Activated B cell treated with CpG ODN at 0.5 μM for 24 hours (primary cell): ENCODE data around the gene AMER3. TPM values are rescaled to one million over a fixed set of nuclear protein-coding genes. Genes with fewer than 3 reads are reported as not detected.
A peak's percentile ranks its signal among the peaks of the same experiment; 100 is the strongest.

Source experiments
- ATAC-seq: fragments of 200-7000 bp; cut with Tn5 transposase; one replicate; pipeline ENCODE4 v1.10.0; 2021; ENCODE audit warnings: low read depth, mild to moderate bottlenecking, moderate library complexity
- CTCF ChIA-PET: fragments of 350-600 bp; sonication (Branson Sonifier 250); formaldehyde crosslinking; loops from one replicate; lab custom pipeline; 2021; ENCODE audit warnings: antibody characterized with exemption; lab: Charles Lee
- POLR2A ChIA-PET: fragments of 350-600 bp; sonication (Branson Sonifier 250); formaldehyde crosslinking; loops from one replicate; lab custom pipeline; 2021; ENCODE audit warnings: antibody characterized with exemption; lab: Charles Lee
- DNase-seq: peaks from one replicate; pipeline ENCODE4 v3.0.0; 2022
- H3K27ac Mint-ChIP-seq: one replicate; pipeline ENCODE4 v1.8.0; 2020; ENCODE audit warnings: mixed read lengths
- H3K27me3 Mint-ChIP-seq: one replicate; pipeline ENCODE4 v1.8.0; 2021; ENCODE audit warnings: mixed read lengths
- H3K36me3 Mint-ChIP-seq: one replicate; pipeline ENCODE4 v1.8.0; 2021; ENCODE audit warnings: low read depth, mixed read lengths
- H3K4me1 Mint-ChIP-seq: one replicate; pipeline ENCODE4 v1.8.0; 2021; ENCODE audit warnings: mixed read lengths
- H3K4me3 Mint-ChIP-seq: one replicate; pipeline ENCODE4 v1.8.0; 2020; ENCODE audit warnings: mild to moderate bottlenecking, mixed read lengths
- H3K9me3 Mint-ChIP-seq: one replicate; pipeline ENCODE4 v1.8.0; 2020; ENCODE audit warnings: mixed read lengths
- CTCF ChIP-seq: fragments of 200-600 bp; IDR thresholded peaks from one replicate; pipeline ENCODE4 v1.8.0; 2022; ENCODE audit warnings: antibody characterized with exemption, mild to moderate bottlenecking
- intact Hi-C: fragments of 100-400 bp; cut with micrococcal nuclease; formaldehyde crosslinking; loops from one replicate; pipeline ENCODE4 v1.15.1; 2024
- total RNA-seq: library from RNA; stranded (reverse); gene quantifications from 2 replicates; pipeline ENCODE4 v1.2.3, GENCODE V29; 2022

The AMER3 gene
- total RNA-seq, 1 donor from 2014 or later: not detected

- intact Hi-C loops: no loop called here
- H3K36me3 Mint-ChIP-seq: no peaks in the 10 kb centered on the region
- ChIA-PET POLR2A (no interaction called here), CTCF (no interaction called here)
- DNase-seq (no peak), ATAC-seq (no peak)
- no peak for TF ChIP-seq CTCF
- H3K27me3 Mint-ChIP-seq: peaks cover 41% of the 10 kb centered on the region
- no peaks in the 10 kb centered on the region for H3K9me3 Mint-ChIP-seq
- H3K27ac Mint-ChIP-seq: no peak overlapping the region
- H3K4me3 Mint-ChIP-seq: no peak overlapping the region
- peaks cover 7% of the 10 kb centered on the region for H3K4me1 Mint-ChIP-seq
Observed at GRCh38 chr2:130754811-130755210, 529 bp upstream of the AMER3 start.

- H3K9me3 Mint-ChIP-seq: no peaks in the 10 kb centered on the region
- no peak overlapping the region for H3K27ac Mint-ChIP-seq
- intact Hi-C loops: no loop called here
- DNase-seq (no peak), ATAC-seq (peak; percentile 56)
- no peaks in the 10 kb centered on the region for H3K36me3 Mint-ChIP-seq
- no peak for TF ChIP-seq CTCF
- ChIA-PET POLR2A (no interaction called here), CTCF (no interaction called here)
- peaks cover 7% of the 10 kb centered on the region for H3K4me1 Mint-ChIP-seq
- no peak overlapping the region for H3K4me3 Mint-ChIP-seq
- peaks cover 46% of the 10 kb centered on the region for H3K27me3 Mint-ChIP-seq
Observed at GRCh38 chr2:130756053-130756873, 923 bp downstream of the AMER3 start.

- no peak for TF ChIP-seq CTCF
- POLR2A ChIA-PET: no interaction called here
- Mint-ChIP-seq H3K36me3 (no peaks in the 10 kb centered on the region), H3K27me3 (peaks cover 50% of the 10 kb centered on the region), H3K9me3 (no peaks in the 10 kb centered on the region), H3K27ac (no peak overlapping the region), H3K4me1 (peaks cover 7% of the 10 kb centered on the region), H3K4me3 (no peak overlapping the region)
- no peak for DNase-seq
- no peak for ATAC-seq
- CTCF ChIA-PET: no interaction called here
- intact Hi-C loops: no loop called here
Observed at GRCh38 chr2:130756874-130757668, 1.7 kb downstream of the AMER3 start.

GRCh38 chr2:130759906-130760753 is 4.8 kb downstream of the AMER3 start:
- TF ChIP-seq CTCF: no peak
- H3K27me3 Mint-ChIP-seq: peaks cover 37% of the 10 kb centered on the region
- no peak for DNase-seq
- CTCF ChIA-PET: no interaction called here
- intact Hi-C loops: no loop called here
- H3K36me3 Mint-ChIP-seq: no peaks in the 10 kb centered on the region
- H3K9me3 Mint-ChIP-seq: no peaks in the 10 kb centered on the region
- peaks cover 7% of the 10 kb centered on the region for H3K4me1 Mint-ChIP-seq
- no peak overlapping the region for H3K4me3 Mint-ChIP-seq
- no peak overlapping the region for H3K27ac Mint-ChIP-seq
- ATAC-seq: no peak
- POLR2A ChIA-PET: no interaction called here
